Duodenal mucosa (tissue), 2 donors: Measurements from ENCODE around the gene MXRA8.

Experiments used
- H3K27ac ChIP-seq: one replicate; pipeline ENCODE4 v1.7.0; 2013; ENCODE audit warnings: low read depth, low read length
- H3K27me3 ChIP-seq, 2 donors: one replicate each; pipeline ENCODE4 v1.7.0; 2013; ENCODE audit warnings: low read length in 2 of 2, control low read depth in 1 of 2; ENCODE audit not compliant: insufficient read depth in 2 of 2, control insufficient read depth in 1 of 2
- H3K36me3 ChIP-seq, 2 donors: one replicate each; pipeline ENCODE4 v1.7.0; 2013; ENCODE audit warnings: low read length in 2 of 2, control low read depth in 1 of 2; ENCODE audit not compliant: insufficient read depth in 2 of 2, control insufficient read depth in 1 of 2
- H3K4me1 ChIP-seq, 2 donors: one replicate each; pipeline ENCODE4 v1.7.0; 2013; ENCODE audit warnings: low read length in 2 of 2, control low read depth in 1 of 2; ENCODE audit not compliant: insufficient read depth in 2 of 2, control insufficient read depth in 1 of 2
- H3K4me3 ChIP-seq, 2 donors: one replicate each; pipeline ENCODE4 v1.7.0; 2013; ENCODE audit warnings: low read length in 2 of 2, low read depth in 1 of 2
- H3K9ac ChIP-seq, 2 donors: one replicate each; pipeline ENCODE4 v1.7.0; 2013; ENCODE audit warnings: low read length in 2 of 2, low read depth in 1 of 2
- H3K9me3 ChIP-seq, 2 donors: one replicate each; pipeline ENCODE4 v1.7.0; 2013; ENCODE audit warnings: low read length in 2 of 2, control low read depth in 1 of 2; ENCODE audit not compliant: control insufficient read depth in 1 of 2

Gene MXRA8

DNA sequence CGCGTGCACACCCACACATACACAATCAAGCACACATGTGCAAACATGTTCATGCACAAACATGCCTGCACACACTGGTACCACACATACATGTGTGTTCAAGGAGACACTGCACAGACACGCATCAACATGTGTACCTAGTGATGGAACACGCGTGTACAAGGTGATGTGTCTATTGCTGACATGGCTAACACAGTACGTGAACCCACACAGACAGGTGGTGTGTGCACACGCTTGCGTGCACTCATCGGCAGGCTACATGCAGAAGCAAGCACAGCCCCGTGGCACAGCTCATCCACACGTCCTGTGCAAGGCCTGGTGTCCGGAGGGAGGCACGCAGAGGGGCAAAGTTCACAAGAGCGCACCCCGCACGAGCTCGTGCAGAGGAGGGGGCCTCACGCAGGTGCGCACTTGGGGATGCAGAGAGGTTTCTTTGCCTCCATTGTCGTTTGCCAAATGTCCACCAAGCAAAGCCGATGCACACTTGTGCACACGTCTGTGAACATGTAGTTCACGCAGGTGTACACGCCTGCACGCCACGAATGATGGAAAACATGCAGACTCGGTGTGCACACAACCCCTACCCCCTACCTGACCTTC is 51.6 kb downstream of the MXRA8 start:
- H3K36me3 ChIP-seq = peaks cover 3 to 15% of the 10 kb centered on the region in 2 donors
- H3K9me3 ChIP-seq = no peaks in the 10 kb centered on the region
- peak overlapping the region; percentile 53 to 62 for H3K4me3 ChIP-seq
- peaks cover 36 to 38% of the 10 kb centered on the region in 2 donors for H3K4me1 ChIP-seq
- H3K27me3 ChIP-seq = no peaks in the 10 kb centered on the region
- peak overlapping the region in 1 of 2 donors; percentile 59 for H3K9ac ChIP-seq
- H3K27ac ChIP-seq = no peak overlapping the region

DNA sequence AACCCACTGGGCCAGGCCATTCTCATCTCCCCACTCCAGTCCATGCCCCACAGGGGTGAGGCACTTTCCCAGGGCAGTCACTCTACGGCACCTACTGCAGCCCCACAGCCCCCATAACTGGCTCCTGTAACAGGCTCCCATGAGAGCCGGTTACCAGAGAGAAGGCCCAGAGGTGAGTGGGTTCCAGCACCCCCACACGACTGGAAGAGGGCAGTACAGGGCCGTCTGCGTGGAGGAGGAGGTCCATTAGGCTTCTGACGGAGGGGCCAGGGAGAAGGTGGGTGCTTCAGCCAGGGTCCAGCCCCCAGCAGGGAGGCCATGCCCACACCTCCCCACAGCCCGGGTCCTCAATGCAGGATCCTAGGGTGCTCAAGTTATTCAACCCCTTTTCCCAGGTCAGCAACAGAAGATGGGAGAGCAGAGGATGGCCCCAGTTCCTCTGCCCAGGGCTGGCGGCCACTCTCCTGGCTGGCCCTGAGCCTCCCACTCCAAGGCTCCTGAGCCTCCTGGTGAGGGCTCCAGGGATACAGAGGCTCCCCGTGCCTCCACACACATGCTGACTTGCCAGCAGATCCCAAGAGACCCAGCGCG is 52.2 kb downstream of the MXRA8 start:
- peaks cover 36 to 38% of the 10 kb centered on the region in 2 donors for H3K4me1 ChIP-seq
- H3K9ac ChIP-seq = peak overlapping the region; percentile 39 to 68
- peaks cover 0 to 9% of the 10 kb centered on the region in 2 donors for H3K36me3 ChIP-seq
- peak overlapping the region; percentile 53 to 62 for H3K4me3 ChIP-seq
- no peaks in the 10 kb centered on the region for H3K9me3 ChIP-seq
- no peaks in the 10 kb centered on the region for H3K27me3 ChIP-seq
- H3K27ac ChIP-seq = no peak overlapping the region

DNA sequence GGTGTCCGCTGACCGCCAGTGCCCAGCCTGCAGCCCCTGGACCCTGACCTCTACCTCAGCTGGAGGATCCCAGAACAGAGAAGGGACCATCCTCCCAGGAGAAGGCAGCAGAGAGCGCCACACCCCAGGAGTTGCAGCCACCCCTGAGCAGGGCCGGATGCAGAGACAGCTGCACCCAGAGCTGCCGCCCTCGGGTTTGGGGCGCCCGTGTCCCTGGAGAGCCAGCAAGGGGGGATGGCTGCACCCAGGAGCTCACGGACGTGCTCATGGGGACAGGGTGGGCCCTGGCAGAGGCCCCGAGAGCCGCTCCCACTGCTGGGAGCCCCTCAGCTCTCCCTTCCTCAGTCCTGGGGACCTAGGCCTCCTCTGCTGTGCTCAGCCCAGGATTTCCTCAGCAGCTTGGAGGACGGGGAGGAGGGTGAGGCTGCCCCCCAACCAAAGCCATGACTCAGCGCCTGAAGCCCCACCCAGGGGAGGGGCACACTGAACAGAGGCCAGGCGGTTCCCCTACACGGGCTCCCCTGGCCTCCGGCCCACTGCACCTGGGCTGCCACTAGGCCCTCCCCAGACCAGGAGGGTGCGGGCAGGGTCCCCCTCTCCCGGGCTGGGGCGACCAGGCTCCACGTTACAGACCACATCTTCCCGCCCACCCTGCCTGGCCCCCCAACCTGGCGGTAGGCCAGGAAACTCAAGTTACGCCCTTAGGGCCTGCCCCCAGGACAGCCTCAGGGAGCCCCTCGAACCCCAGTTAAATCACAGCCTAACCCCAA is 52.9 kb downstream of the MXRA8 start:
- peak overlapping the region; percentile 53 to 64 for H3K4me3 ChIP-seq
- H3K27me3 ChIP-seq = no peaks in the 10 kb centered on the region
- peak overlapping the region; percentile 58 for H3K27ac ChIP-seq
- no peaks in the 10 kb centered on the region for H3K9me3 ChIP-seq
- peaks cover 36 to 38% of the 10 kb centered on the region in 2 donors for H3K4me1 ChIP-seq
- H3K9ac ChIP-seq = peak overlapping the region; percentile 47 to 68
- peaks cover 0 to 5% of the 10 kb centered on the region in 2 donors for H3K36me3 ChIP-seq

DNA sequence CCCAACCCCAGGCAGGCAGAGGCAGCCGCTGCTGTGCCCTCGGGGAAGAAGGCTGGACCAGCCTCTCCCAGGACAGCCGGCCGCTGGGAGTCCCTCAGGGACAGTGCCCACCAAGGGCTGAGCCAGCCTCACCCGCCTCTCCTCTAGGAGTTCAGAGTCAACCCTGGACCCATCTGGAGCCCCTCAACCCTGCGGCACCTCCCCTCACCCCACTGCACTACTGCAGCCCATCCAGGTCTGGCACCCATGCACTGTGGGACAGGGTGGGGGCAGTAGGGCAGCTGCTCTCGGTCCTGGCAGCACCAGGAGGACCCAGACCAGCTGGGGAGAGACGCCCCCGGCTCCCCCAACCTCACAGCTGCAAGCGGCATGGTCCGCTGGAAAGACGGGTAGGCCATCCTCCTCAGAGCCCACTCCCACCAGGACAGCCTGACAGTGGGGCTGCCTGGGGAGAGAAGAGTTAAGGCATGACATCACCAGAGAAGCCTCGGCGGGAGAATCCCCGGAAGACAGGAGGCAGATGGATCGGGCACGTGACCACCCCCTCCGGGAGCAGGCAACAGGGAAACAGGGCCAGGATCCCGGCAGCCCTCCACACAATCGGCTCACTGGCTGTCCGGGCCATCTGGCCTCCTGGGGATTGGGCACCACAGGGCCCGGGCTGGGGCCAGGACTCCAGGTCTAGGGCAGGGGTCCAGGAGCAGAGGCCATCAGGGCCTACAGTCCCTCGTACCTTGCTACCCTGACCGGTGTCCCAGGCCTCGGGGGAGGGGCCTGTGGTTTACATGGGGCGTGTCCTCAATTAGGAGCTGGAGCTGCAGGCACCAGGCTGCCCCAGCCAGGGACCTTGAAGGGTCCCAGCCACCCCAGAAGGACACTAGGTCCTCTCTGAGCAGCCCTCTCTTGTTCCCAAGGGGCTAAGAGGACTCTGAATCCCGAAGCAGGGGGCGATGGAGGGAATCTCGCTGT is 53.7 kb downstream of the MXRA8 start:
- Histone ChIP-seq H3K9me3 (no peaks in the 10 kb centered on the region), H3K27ac (peak overlapping the region; percentile 58), H3K9ac (peak overlapping the region; percentile 47 to 68), H3K4me3 (peak overlapping the region; percentile 53 to 64), H3K4me1 (peaks cover 34 to 36% of the 10 kb centered on the region in 2 donors), H3K36me3 (no peaks in the 10 kb centered on the region), H3K27me3 (no peaks in the 10 kb centered on the region)

DNA sequence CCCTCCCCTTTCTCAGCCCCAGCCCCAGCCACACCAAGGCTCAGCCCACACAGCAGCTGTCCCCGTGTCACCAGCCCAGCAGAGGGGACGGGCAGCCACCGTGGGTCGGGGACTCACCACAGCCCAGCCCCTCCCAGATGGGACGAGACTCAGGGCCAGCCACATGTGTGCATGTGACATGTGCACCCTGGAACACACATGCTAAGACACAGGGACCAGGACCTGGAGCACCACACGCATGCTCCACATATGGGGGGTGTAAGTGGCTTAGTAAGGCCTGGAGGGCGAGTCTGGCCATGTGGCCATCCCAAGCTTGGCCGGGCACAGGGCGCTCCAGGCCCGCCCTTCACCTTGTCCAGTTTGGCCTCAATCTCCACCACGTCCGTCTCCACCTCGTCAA is 54.6 kb downstream of the MXRA8 start:
- peaks cover 28 to 32% of the 10 kb centered on the region in 2 donors for H3K4me1 ChIP-seq
- H3K9ac ChIP-seq = no peak overlapping the region
- H3K27ac ChIP-seq = no peak overlapping the region
- no peaks in the 10 kb centered on the region for H3K27me3 ChIP-seq
- no peaks in the 10 kb centered on the region for H3K36me3 ChIP-seq
- no peak overlapping the region for H3K4me3 ChIP-seq
- H3K9me3 ChIP-seq = no peaks in the 10 kb centered on the region

DNA sequence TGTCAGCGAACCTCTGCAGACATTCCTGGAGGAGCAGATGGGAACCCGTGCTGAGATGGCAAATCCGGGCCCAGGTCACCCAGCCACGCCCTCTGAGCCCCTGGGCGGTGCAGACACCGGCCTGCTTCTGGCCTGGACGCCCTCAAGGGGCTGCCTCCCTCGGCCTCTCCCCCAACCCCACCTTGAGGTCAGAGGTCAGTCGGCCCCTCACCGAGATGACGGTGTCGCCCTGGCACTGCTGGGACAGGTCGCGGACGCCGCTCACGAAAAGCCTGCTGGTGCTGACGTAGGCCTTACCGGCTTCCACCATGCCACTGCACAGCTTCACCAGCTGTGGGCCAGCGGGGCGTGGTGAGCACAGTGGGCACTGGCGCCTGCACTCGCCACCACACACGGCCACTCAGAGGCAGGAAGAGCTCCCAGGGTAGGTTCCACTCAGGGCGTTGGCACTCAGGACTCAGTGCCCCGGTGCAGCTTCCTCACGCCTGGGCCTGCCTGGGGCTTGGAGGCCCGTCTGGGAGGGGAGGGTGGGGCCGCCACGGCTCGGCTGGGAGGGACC is 55.3 kb downstream of the MXRA8 start:
- Histone ChIP-seq H3K9ac (no peak overlapping the region), H3K4me3 (no peak overlapping the region), H3K9me3 (no peaks in the 10 kb centered on the region), H3K27ac (no peak overlapping the region), H3K27me3 (no peaks in the 10 kb centered on the region), H3K4me1 (peaks cover 28 to 32% of the 10 kb centered on the region in 2 donors), H3K36me3 (no peaks in the 10 kb centered on the region)
